Right atrium auricular region (tissue), 2 donors: ENCODE data around the gene KIF24. TPM values are rescaled to one million over a fixed set of nuclear protein-coding genes. Genes with fewer than 3 reads are reported as not detected.
"Not testable (repeated sequence)": the region's sequence is repeated elsewhere in the genome, so short reads cannot be mapped to it uniquely, and the experiment has no call there.

ENCODE experiments used
- DNase-seq: peaks from one replicate; pipeline ENCODE4 v3.0.0-alpha.2; 2019; ENCODE audit warnings: low spot score
- H3K27ac ChIP-seq, 2 donors: fragments of 200-600 bp; sonication (generic); 1 replicate in 1 of 2; 2 replicates in 1 of 2; pipeline ENCODE4 v1.5.1; 2016 to 2019
- H3K27me3 ChIP-seq, 2 donors: fragments of 200-600 bp; sonication (generic); one replicate each; pipeline versions ENCODE4 v1.5.1 to v1.6.0; 2017 to 2019
- H3K36me3 ChIP-seq: fragments of 200-600 bp; sonication (generic); one replicate; pipeline ENCODE4 v1.5.1; 2016
- H3K4me1 ChIP-seq, 2 donors: fragments of 200-600 bp; sonication (generic); one replicate each; pipeline versions ENCODE4 v1.5.1 to v1.6.0; 2017 to 2019
- H3K4me3 ChIP-seq, 2 donors: fragments of 200-600 bp; sonication (generic); 1 replicate in 1 of 2; 2 replicates in 1 of 2; pipeline ENCODE4 v1.5.1; 2017 to 2019; ENCODE audit warnings: mild to moderate bottlenecking in 1 of 2, moderate library complexity in 1 of 2
- H3K9me3 ChIP-seq, 2 donors: fragments of 200-600 bp; sonication (generic); one replicate each; pipeline ENCODE4 v1.5.1; 2019
- total RNA-seq, 2 donors: library from RNA; depleted of rRNA; stranded (reverse); fragments of >200 nt; gene quantifications; one replicate each; pipeline ENCODE4 v1.1.0, GENCODE V29; 2016
- TF ChIP-seq, protein P1 (sequence below), 2 donors: fragments of 200-600 bp; sonication (generic); IDR thresholded peaks; one replicate each; pipeline ENCODE4 v1.5.1; 2019; ENCODE audit warnings: antibody characterized with exemption in 2 of 2

KIF24 gene
- total RNA-seq, 2 donors from 2014 or later, result 0.43 to 0.52 TPM

DNA sequence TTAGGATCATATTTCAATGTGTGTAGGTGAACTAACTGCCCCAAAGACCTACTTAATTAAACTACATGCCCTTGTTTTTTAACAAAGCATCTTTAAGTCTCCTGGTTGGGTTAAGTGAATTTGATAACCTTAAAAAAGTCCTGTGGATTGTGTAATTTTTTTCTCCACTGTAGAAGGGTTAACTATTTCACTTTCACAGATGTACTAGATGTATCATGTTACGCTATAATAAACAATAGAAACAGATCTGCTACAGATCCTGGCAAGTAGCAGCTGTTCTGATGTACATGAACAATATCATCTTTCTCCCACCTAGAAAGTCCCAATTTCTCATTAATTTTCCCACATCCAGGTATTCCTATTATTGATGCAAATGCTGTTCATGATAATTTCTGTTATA, 18.9 kb downstream of the KIF24 start:
- no peaks in the 10 kb centered on the region for H3K4me1 ChIP-seq
- no peak overlapping the region for H3K4me3 ChIP-seq
- H3K27me3 ChIP-seq, result no peaks in the 10 kb centered on the region
- DNase-seq, result no peak
- H3K9me3 ChIP-seq, result no peaks in the 10 kb centered on the region
- TF ChIP-seq, protein P1, sequence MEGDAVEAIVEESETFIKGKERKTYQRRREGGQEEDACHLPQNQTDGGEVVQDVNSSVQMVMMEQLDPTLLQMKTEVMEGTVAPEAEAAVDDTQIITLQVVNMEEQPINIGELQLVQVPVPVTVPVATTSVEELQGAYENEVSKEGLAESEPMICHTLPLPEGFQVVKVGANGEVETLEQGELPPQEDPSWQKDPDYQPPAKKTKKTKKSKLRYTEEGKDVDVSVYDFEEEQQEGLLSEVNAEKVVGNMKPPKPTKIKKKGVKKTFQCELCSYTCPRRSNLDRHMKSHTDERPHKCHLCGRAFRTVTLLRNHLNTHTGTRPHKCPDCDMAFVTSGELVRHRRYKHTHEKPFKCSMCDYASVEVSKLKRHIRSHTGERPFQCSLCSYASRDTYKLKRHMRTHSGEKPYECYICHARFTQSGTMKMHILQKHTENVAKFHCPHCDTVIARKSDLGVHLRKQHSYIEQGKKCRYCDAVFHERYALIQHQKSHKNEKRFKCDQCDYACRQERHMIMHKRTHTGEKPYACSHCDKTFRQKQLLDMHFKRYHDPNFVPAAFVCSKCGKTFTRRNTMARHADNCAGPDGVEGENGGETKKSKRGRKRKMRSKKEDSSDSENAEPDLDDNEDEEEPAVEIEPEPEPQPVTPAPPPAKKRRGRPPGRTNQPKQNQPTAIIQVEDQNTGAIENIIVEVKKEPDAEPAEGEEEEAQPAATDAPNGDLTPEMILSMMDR (IDR thresholded peaks at IDR 0.05), result no peak
- H3K27ac ChIP-seq, result no peak overlapping the region
- no peaks in the 10 kb centered on the region for H3K36me3 ChIP-seq

DNA sequence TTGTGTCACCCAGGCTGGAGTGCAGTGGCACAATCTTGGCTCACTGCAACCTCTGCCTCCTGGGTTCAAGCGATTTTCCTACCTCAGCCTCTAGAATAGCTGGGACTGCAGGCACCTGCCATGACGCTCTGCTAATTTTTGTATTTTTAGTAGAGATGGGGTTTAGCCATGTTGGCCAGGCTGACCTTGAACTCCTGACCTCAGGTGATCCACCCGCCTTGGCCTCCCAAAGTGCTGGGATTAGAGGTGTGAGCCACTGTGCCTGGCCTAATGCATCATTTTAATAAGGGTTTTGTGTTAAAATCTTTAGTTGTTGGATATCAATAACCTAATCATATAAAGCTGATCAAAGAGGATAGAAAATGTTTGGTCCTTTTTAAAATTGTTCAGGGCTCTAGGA, 20.8 kb downstream of the KIF24 start:
- not testable (repeated sequence) for H3K4me3 ChIP-seq, H3K27ac ChIP-seq, H3K36me3 ChIP-seq, H3K27me3 ChIP-seq, H3K4me1 ChIP-seq, DNase-seq, H3K9me3 ChIP-seq

DNA sequence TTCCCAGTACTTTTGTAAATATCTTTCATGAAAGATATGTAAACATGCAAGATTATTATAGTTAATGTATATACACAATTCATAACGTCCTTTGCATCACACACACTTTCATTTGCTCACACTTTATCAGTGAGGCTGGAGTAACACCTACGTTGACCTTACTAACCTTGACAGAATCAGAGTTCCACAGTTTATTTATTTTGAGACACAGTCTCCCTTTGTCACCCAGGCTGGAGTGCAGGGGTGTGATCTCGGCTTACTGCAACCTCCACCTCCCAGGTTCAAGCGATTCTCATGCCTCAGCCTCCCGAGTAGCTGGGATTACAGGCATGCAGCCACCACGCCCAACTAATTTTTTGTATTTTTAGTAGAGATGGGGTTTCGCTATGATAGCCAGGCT, 28.0 kb downstream of the KIF24 start:
- not testable (repeated sequence) for H3K9me3 ChIP-seq, H3K4me1 ChIP-seq, DNase-seq, H3K36me3 ChIP-seq, H3K4me3 ChIP-seq, H3K27me3 ChIP-seq, H3K27ac ChIP-seq

DNA sequence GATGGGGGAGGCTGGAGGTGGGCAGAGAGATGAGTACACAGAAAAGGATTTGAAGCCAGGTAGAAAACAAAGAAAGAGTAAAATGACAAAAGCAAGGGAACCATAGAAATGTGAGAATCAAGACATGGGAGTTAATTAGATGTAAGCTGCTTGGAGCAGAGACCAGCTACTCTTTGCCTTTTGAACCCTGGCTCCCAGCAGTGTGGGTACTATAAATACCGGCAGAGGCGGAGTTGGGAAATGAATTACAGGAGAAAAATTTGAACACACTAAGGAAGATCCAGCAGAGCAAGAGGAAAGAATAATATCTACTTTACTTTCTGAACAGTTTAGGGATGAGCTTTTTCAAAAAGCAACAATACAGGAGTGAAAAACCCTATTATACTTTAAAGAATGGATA, 36.5 kb downstream of the KIF24 start:
- no peaks in the 10 kb centered on the region for H3K9me3 ChIP-seq
- no peak overlapping the region for H3K27ac ChIP-seq
- DNase-seq, result no peak
- no peaks in the 10 kb centered on the region for H3K36me3 ChIP-seq
- no peaks in the 10 kb centered on the region for H3K4me1 ChIP-seq
- no peaks in the 10 kb centered on the region for H3K27me3 ChIP-seq
- TF ChIP-seq, protein P1 (IDR thresholded peaks at IDR 0.05), result no peak
- no peak overlapping the region for H3K4me3 ChIP-seq

DNA sequence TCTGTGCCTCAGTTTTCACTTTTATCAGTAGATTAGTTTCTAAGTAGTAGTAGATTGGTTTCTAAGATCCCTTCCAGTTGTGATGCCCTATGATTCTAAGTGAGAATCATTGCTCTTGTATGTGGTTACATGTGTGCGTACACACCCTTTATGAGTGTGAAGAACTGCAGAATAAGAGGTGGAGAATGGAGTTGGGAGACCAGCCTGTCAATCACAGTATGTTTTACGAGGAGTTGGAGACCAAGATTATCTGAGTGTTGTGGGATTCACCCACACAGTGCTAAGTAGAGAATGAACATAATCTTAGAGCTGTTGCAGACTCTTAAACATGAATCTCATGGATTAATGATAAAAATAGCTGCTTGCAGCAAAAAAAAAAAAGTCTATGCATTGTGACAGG, 37.6 kb downstream of the KIF24 start:
- TF ChIP-seq, protein P1 (IDR thresholded peaks at IDR 0.05), result no peak
- Histone ChIP-seq H3K27me3 (no peaks in the 10 kb centered on the region), H3K4me3 (no peak overlapping the region), H3K27ac (no peak overlapping the region), H3K9me3 (no peaks in the 10 kb centered on the region), H3K36me3 (no peaks in the 10 kb centered on the region), H3K4me1 (no peaks in the 10 kb centered on the region)
- no peak for DNase-seq

DNA sequence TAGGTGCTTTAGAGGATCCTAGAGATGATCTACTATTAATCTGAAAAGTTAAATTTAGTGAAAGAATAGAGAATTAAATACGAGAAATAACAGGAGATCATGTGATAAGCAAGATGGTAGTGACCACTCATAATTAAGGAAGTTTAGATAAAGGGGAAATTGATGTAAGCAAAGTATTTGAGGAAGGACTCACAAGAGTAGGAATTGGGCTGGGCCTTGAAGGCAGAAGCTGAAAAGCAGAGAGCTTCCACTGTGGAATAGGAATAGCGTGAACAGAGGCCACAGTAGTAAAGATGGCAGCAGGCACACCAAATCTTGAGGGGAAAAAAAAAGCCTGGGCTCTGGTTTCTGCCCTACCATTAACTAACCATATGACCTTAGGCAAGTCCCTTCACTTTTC, 38.0 kb downstream of the KIF24 start:
- Histone ChIP-seq H3K27me3 (no peaks in the 10 kb centered on the region), H3K4me3 (no peak overlapping the region), H3K4me1 (no peaks in the 10 kb centered on the region), H3K27ac (no peak overlapping the region), H3K36me3 (no peaks in the 10 kb centered on the region), H3K9me3 (no peaks in the 10 kb centered on the region)
- DNase-seq, result no peak
- TF ChIP-seq, protein P1 (IDR thresholded peaks at IDR 0.05), result no peak

DNA sequence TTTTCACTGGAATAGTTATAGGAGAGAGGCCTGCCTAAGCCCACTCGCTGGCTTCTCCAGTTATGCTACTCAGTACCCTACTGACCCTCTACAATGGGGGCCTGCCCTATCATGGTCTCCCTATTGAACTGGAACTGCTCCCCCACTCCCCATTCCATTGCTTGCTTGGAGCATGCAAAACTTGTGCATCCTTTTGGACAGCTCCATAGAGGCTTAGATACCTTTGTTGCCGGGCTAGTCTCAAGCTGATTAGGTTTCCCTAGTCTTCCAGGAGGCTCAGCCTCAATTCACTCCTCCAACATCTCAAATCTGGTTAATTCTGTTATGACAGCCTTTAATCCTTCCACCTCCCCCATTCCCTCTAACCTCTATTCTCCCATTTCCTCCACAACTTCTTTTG, 39.9 kb downstream of the KIF24 start:
- no peak overlapping the region for H3K27ac ChIP-seq
- no peaks in the 10 kb centered on the region for H3K4me1 ChIP-seq
- no peaks in the 10 kb centered on the region for H3K36me3 ChIP-seq
- DNase-seq, result no peak
- H3K9me3 ChIP-seq, result no peaks in the 10 kb centered on the region
- H3K4me3 ChIP-seq, result no peak overlapping the region
- TF ChIP-seq, protein P1 (IDR thresholded peaks at IDR 0.05), result no peak
- H3K27me3 ChIP-seq, result no peaks in the 10 kb centered on the region
